NCI-H1417 treated with DMSO at 0.1 percent for 48 hours (cell line): ENCODE results near the gene PCGF3.
"Not testable (repeated sequence)": the region's sequence is repeated elsewhere in the genome, so short reads cannot be mapped to it uniquely, and the experiment has no call there.

ENCODE experiments used
- DNase-seq: peaks from one replicate; lab custom pipeline; 2025; lab: John Stamatoyannopoulos, UW

The PCGF3 gene

DNA sequence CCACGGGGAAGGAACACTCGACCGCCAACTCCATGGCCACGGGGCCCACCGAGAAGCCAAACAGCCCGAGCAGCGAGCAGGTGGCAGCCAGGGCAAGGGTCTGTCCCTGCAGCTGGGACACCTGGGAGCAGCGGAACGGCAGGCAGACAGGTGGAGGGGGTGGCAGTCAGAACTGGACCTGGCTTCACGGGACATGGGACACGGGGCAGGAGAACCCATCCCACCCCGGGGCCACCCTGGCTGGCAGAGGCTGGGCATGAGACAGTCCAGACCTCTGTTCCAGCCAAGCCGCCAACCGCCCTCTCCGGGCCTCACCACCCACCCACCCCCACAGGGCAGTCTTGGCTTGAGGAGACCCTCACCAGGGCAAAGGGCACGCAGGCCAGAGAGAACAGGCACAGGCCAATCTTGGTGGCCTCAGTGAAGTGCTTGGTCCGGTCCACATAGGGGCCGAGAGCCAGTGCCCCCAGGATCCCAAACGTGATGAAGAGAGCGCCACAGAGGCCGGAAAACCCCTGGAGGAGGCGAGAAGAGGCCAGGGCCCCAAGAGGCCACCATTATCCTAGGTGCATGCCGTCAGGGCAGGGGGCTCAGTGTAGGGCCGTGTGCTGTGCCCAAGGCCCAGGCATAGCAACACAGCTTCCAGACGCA, 22.3 kb upstream of the PCGF3 start:
- DNase-seq, result no peak

DNA sequence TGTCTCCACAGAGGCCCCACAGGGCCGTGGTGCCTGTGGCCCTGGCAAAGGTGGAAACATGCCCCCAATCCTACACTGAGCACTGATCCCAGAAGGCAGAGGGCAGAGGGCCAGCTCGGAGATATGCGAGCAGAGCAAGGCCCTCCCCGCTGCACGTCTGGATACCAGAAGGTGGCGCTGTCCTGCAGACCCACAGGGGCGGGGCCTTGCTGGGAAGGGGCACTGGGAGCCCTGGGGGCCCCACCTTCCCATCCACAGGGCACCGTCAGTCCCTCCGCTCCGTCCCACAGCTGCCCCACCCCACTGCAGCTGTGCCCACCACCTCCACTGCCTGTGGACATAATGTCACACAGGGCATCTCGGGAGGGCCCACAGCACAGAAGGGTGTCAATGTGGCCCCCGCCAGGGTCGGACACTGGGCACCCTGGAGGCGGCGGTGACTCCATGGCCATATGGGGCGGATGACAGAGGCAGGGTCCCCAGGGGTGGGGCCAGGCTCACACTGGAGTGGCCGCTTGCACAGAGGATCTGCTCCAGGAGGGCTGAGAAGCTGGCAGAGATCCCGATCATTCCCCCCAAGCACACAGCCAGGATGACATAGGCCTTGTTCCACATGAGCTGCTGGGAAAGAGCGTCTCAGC, 21.5 kb upstream of the PCGF3 start:
- no peak for DNase-seq

DNA sequence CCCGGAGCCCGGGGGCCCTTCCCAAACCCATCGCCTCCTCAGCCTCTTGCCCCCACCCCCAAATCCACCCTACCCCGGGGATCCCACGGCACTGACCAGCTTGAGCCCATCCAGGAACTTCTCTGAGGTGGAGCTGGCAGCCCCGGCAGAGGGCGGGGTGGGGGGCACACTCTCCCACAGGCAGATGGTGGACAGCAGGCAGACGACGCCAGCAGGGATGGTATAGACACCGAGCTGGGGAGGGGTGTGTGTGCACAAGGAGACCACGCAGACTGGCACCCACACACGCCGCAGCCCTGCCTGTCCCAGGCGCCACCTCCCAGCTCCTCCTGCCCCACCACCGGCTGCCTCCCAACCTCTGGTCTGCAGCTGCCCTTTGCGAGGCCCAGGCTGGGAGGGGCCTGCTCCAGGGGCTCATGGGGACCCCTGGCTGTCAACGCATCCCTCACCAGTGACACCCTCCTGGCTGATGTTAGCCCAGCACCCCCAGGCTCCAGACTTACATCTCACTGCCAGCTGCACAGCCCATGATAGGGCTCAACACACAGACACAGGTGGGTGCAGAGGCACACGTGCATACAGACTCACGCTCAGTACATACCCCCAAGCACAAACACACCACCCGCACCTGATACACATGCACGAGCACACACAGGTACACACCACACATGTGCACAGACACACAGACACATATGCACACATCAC, 20.9 kb upstream of the PCGF3 start:
- DNase-seq, result no peak

DNA sequence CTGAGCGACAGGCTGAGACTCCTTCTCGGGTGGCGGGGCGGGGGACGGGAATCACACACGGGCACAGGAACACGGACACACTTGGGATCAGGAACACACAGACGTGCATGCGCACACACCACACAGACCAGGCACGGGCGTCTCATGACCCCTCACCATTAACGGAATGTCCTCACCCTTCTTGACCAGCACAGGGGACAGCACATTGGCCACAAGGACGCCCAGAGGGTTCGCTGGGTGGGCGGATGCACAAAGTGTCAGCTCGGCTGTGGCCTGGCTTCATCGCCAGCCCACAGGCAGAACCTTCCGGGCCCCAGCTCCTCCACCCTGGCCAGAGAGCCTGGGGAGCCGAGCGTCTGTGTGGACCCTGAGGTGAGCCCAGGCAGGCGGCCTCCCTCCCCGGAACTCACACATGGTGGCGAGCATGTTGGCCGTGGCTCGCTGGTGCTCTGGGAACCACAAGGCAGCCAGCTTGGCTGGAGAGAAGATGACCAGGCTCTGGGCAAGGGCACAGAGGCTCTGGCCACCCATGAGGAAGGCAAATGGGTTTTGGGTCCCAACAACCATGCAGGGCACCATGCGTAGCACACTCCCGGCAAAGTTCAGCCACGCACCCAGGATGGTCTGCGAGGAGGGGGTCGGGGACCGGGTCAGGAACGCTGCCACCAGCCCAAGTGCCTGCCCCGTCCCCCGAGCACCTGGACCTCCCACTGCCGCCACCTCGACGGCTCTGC, 19.8 kb upstream of the PCGF3 start:
- no peak for DNase-seq

DNA sequence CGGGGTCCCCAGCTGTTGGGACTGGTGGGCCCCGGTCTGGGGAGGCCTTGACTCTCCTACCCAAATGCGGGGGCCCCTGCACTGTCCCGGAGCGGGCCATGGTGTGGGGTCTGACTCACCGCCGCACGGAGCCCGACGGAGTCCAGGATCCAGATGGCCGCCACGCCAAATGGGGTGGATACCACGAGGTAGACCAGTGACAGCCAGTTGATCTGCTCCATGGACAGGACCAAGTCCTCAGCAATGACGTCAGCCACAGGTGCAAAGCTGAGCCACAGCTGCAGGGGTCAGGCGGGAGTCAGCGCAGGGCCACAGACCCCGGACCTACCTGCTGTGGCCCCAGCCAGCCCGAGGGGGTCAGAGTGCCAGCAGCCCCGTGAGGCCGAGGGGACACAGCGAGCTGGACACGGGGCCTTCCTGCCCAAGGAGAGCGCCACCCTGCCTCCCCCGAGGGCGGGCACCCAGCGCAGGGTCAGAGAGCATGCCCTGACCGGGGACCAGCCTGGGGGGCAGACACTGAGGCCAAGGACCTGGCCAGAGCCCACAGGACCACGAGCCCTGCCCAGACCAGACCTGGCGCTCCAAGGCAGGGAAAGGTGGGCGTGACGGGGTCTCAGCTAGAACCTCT, 19.1 kb upstream of the PCGF3 start:
- no peak for DNase-seq

DNA sequence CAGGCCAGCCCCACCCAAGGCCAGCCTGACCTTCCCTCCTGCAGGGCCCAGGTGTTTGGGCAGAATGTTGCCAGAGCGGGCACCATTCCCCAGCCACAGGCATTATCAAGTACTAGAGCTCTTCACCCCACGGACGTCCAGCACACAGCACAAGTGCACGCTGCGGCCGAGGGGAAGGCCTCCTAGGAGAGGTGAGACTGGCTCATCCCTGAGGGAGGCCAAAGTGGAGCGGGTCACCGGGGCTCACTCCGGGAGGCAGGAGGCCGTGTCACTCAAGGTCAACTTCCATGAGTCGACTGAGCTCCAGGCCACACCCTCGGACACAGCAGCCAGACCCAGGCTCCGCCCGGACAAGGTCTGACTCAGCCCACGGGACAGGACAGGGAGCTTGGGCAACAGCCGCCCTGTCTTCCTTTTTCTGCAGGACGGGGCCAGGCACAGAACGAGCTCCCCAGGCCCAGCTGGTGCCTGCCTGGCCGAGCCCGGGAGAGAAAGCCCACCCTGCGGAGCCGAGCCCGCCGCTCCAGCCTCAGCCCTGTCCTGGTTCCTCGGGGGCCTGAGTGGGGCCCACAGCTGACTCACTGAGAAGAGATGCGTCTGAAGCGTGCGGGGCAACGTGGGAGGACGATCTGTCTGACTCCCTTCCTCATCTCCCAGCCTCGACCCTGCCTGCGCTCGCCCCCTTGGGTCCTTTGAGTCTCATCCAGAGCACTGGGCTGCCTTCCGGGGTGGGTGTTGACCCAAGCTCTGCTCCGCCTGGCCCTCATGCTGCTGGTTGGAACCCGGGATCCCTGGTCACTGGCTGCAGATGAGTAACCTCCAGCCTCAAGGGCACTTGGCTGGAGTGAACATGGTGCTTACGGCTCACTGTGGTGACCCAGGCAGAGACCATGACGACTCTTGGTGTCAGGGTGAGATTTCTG, 18.3 kb upstream of the PCGF3 start:
- no peak for DNase-seq

DNA sequence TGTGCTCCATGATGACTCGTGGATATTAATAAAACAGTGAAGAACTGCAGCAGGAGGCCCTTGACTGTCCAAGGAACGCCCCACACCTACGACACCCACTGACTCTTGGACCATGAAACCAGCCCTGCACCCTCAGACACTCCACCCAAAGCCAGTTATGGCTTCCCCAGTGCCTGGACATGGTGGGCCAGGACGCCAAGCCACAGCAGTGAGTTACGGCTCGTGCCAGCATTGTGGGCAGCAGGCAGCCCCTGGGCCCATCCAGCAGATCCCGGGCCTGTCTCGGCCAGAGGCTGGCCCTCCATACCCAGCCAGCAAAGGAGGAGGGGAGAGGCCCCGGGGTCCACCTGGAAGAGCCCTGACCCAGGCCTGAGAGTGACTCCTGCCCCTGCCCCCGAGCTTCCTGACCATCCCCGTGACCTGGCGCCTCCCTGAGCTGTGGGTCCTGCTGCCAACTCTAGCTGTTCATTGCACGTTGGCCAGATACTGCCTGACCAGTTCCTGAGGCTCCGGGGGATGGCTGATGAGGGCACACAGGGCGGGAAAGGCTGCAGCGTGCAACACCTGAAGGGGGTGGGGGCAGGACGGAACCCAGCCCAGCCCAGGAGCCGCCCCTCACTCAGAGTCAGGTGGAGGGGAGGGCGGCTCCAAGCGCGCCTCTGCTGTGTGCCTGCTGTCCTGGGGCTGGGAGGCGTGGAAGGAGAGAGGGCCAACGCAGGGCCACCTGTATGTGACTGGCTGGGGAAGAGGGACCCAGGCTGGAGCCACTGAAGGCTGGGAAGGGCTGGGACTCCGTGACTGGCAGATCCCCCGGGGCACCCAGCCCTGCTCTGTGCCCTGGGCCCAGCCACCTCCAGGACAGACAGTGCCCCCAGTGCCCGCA, 17.4 kb upstream of the PCGF3 start:
- DNase-seq, result no peak

DNA sequence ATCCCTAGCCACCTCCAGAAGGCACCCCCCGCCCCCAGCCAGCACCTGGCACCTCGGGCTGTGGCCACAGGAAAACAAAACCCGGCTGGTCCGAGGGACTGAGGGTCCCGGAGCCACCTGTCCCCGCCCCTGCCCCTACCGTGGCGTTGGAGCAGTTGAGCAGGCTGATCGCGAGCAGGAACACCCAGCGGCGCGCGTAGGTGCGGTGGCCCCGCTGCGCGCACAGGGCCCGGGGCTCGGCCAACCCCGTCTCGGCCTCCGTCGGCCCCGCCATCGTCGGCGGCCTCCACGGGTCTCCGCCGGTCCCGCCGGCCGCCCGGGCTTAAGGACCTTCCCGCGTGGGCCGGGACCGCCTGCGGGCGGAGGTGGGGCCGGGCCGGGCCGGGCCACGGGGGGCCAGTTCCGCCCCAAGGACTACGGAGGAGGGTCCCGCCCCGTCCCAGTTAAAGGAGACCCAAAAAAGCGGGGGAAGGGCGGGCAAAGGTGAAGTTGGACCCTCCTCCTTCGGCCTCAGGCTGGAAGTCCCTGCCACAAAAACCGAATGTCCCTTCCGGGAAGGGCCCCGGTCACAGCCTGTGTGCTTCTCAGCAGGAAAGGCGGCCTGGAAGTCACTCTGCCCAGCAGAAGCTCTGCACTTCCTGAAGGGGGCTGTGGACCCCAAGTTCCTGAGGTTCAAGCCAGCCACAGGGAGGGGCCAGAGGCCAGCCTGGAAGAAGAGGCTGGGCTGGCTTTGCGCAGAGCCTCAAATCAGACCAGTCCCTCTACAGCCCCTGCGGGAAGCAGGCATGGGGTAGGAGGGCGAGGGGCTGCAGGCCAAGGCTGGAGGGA, 16.6 kb upstream of the PCGF3 start, which contains the start of gene SLC49A3:
TSS of gene SLC49A3 (minus strand) at position 298 of the 828 bp plus-strand sequence. CDS start at position 274, 24 bp downstream.
- no peak for DNase-seq

DNA sequence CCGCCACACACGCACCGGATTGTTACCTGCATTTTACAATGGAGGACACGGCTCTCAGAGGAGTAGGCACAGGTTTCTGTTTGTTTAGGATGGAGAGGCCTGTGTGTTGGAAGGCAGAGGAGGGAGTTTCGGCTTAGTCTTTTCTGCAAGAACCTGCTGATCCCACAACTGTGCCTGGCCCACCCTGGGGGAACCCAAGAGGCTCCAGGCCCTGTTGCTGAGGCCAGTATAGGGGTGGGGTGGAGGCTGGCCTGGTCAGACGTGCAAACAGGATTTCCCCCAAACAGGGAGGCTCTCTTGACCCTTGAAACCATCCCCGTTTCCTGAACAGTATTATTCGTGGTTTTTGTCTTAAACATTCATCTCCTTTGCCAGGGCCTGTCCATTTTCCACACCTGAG, 15.9 kb upstream of the PCGF3 start:
- DNase-seq, result no peak

DNA sequence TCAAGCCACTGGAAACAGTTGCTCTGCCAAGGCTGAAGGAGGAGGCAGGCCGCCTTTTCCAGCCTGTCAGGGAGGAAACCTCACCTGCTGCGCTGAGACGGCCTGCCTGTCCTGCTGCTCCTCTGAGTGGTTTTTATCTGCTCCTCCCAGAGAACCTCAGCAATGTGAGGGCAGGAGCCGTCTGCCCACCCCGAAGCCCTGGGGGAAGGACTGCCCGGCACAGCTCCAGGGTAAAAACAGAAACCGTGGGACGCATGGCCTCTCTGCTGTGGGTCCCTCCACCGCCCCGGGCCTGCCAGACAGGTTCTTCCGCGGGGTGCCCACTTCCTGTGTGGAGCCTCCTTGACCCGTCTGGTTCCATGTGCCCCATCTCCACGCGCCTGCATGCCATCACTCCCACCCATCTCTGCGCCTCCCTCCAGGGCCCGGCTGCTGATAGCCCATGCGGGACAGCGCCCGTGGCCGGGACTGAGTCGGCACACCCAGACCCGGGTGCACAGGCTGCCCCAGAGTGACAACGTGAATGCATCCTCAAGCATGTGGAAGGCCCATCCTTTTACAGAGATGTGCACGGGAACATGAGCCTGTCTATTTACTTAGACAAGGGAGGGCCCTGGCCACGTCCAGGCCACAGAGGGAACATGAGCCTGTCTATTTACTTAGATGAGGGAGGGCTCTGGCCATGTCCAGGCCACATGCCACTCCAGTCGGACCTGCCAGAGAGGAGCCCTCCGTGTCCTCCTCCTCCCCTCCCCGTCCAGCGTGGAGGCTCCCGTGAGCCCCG, 12.7 kb upstream of the PCGF3 start:
- no peak for DNase-seq

DNA sequence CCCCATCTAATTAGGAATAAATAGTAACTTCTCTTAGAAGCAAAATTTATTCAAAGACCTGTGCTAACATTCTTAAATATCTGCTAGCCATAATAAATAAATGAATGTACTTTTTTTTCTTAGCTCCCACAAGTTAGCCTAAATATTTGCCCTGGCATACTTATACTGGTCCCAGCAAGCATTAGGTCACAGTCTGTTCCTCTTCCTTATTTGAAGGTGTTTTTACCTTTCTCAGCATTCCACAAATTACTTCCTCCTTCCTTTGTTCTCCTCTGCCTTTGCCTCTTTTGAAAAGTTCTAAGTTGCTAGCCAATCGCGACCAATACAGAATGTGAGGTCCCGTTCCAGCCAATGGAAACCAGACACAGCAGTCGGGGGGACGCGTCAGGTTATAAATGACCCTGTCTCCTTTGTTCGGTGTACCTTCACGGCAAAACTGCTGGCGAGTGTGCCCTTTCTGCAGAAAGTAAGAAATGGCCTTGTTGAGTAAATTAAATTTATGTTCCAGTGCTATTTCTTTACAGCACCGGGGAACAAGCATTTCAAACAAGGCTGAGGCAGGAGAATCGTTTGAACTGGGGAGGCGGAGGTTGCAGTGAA, 11.2 kb upstream of the PCGF3 start:
- not testable (repeated sequence) for DNase-seq

DNA sequence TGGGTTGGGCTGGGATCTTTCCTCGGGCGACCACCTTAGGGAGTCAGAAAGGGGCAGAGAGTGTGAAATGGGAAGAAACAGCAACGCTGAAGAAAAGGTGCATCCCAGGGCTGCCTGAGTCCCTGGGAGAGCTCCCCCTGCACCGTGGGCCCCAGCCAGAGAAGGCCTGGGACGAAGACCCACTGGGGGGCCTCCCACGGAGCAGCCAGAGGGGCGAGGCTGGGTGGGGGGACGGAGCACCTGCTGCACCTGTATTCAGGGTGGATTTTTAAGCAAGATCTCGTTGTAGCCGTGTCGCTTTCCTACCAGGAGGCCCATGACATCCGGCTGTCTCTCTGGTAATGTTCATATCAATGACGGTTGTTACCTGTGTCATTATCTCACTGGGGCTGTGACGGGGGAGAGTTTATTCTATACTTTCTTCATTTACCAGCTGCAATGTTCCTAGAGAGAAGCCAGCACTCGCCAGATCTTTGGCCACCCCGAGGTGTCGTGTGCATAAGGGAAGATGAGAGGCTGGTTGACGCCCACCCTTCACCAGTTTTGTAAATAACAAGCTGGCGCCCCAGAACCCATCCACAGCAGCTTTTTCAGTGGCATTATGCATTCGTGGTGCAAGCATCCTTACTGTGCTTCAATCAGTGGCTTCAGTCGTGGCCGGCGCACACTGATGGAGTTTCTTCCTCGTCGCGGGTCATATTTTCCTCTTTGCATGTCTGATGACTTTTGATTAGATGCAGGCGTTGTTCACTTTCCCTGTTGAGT, 5.6 kb upstream of the PCGF3 start:
- DNase-seq, result no peak

DNA sequence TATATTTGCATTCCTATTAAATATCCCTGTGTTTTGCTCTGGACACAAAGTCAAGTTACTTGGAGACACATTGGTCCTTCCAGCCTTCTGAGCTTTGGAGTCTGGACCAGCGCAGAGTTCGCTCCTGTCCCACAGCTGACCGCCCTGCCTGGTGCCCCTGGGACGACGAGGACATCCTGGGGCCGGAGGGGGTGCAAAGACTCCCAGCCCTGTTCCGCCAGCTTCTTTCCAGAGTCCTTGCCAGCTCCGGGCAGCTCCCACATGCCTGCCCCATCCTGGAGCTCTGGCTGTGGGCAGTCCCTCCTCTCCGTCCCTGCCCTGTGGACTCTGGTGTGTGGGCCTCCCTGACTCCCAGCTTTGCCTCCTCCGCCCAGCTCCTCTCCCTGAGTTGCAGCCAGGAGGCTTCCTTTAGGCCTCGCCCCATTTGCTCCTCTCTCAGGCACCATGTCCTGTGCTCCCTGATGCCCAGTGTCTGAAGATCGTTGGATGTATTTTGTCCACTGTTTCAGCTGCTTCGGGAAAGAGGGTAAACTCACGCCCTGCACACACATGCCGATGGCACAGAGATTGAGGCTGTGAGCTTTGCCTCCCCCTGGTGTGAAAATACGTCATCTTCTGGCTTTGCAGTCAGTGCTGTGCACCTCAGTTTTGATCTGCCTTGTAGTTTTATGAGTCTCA, 4.9 kb upstream of the PCGF3 start:
- no peak for DNase-seq

DNA sequence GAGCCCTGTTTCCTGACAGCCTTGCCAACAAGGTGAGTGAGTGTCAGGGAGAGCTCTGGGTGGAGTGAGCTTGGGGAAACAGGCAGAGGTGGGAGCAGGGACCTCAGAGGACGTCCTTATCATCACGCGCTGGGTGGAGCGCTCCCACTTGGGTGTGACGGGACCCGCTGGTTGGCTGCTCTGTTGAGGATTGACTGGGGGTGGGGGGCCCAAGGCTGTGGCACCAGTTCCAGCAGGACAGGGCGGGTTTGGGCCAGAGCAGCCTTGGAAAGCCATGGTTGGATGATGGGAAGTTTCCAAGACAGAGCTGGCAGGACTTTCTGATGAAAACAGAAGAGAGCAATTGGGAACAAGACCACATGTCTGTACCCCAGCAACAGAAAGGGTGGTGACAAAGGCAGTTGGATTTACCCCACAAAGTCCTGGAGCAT, 3.0 kb upstream of the PCGF3 start:
- DNase-seq, result no peak

DNA sequence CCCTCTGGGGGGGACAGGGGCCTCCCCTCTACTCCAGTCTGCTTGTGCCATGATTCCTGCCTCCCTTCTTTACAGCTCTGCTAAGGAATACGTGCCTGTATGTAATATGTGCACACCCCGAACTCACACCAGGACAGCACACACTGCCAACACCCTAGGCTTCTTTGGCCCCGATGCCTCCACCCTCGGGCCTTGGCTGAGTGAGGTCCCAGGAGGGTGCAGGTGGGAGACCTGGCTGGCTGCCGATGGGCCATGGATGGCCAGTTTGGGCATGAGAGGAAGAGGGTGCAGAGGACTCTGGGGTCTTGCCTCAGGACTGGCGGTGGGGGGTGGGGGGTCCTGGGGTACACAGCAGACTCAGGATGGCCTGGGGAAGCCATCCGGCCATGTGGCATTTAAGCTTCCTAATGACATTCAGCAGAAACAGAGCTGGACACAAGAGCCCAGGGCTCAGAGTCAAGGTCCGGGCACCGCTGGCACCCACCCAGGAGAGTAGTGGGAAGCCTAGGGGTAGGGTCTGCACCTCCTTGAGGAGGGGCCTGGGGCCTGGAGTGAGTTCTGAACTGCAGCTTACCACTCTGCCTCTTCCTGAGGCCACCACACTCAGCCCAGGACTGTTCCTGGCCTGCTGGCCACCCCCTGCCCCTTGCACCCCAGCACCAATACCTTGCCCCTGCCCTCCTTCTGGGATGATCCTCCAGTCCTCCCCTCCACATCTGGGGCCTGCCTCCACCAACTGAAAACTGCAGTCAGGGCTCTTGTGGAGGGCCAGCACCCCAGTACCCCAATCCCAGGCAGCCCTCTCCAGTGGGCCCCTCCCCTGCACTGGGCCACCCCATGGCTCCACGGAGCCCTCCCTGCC, 2.1 kb upstream of the PCGF3 start:
- no peak for DNase-seq
